Neural cell (in vitro differentiated cells): ENCODE measurements around the gene MAP2K7.

ENCODE experiments used
- CTCF ChIP-seq: fragments of 450-650 bp; IDR thresholded peaks from 2 replicates; pipeline ENCODE4 v1.5.1; 2014; ENCODE audit warnings: antibody characterized with exemption, mild to moderate bottlenecking, moderate library complexity; ENCODE audit not compliant: poor library complexity, severe bottlenecking
- EP300 ChIP-seq: fragments of 450-650 bp; conservative IDR thresholded peaks from 2 replicates; pipeline ENCODE4 v1.6.1; 2014; ENCODE audit warnings: antibody characterized with exemption, mild to moderate bottlenecking, moderate library complexity; ENCODE audit not compliant: poor library complexity, severe bottlenecking
- EZH2 ChIP-seq: fragments of 200-600, 300-800 bp; shearing (Covaris generic), sonication (generic); IDR thresholded peaks from 2 replicates; pipeline ENCODE4 v1.6.1; 2014; ENCODE audit warnings: antibody characterized with exemption, low read length, borderline replicate concordance, mild to moderate bottlenecking; ENCODE audit not compliant: insufficient read depth, poor library complexity, severe bottlenecking
- MXI1 ChIP-seq: fragments of 450-650 bp; conservative IDR thresholded peaks from 2 replicates; pipeline ENCODE4 v1.6.1; 2014; ENCODE audit warnings: antibody characterized with exemption, mild to moderate bottlenecking; ENCODE audit not compliant: poor library complexity, severe bottlenecking
- POLR2AphosphoS5 ChIP-seq: IDR thresholded peaks from 2 replicates; pipeline ENCODE4 v1.6.1; 2012
- RAD21 ChIP-seq: fragments of 450-650 bp; conservative IDR thresholded peaks from 2 replicates; pipeline ENCODE4 v1.6.1; 2014; ENCODE audit warnings: antibody characterized with exemption, mild to moderate bottlenecking, moderate library complexity
- REST ChIP-seq: IDR thresholded peaks from 2 replicates; pipeline ENCODE4 v1.6.1; 2012; ENCODE audit warnings: borderline replicate concordance
- SMC3 ChIP-seq: fragments of 450-650 bp; conservative IDR thresholded peaks from 2 replicates; pipeline ENCODE4 v1.6.1; 2014; ENCODE audit warnings: antibody characterized with exemption, mild to moderate bottlenecking, moderate library complexity; ENCODE audit not compliant: poor library complexity
- TAF1 ChIP-seq: IDR thresholded peaks from 2 replicates; pipeline ENCODE4 v1.6.1; 2012; ENCODE audit warnings: low read depth

GRCh38 chr19:7942981-7943443 lies 39.3 kb downstream of the MAP2K7 start:
- TF ChIP-seq SMC3 (no peak), CTCF (no peak), EZH2 (no peak), EP300 (no peak), REST (no peak), POLR2AphosphoS5 (no peak), MXI1 (no peak), RAD21 (no peak), TAF1 (no peak)
